Measurements from ENCODE around the gene PHLDB2. TPM values are rescaled to one million over a fixed set of nuclear protein-coding genes. Genes with fewer than 3 reads are reported as not detected.

The PHLDB2 gene
- total and polyA plus RNA-seq, 10 of the 15 experiments (the other 5 are each of a cell fraction or from before 2014, with no cell fraction given), result 0.03 to 0.67 (median 0.40) TPM

GRCh38 chr3:111856501-111856900 lies 2.6 kb upstream of the PHLDB2 start:
- RAD21 ChIA-PET (ENCODE audit: unreplicated experiment), result interaction anchor here (1.0 kb wide), 1 partner anchor 144 kb away, joined by 4 read pairs; no protein-coding TSS in a partner anchor
- WGBS (ENCODE audit: insufficient coverage, insufficient replicate concordance, low lambda C conversion rate, missing lambda C conversion rate), result 42% methylated on average over 3 of the region's 3 CpGs
- peaks cover 5% of the 10 kb centered on the region for H3K4me1 ChIP-seq (ENCODE audit: control insufficient read depth, insufficient read depth, low read length)
- peaks cover 1 to 9% of the 10 kb centered on the region in 2 experiments for H3K27me3 ChIP-seq (replicated peaks in 1 of 2; ENCODE audit: control insufficient read depth in 2 of 2, insufficient read depth in 2 of 2, low read length in 1 of 2)
- FAIRE-seq, result no peak
- H3K4me3 ChIP-seq, result no peak overlapping the region
- DNase-seq (ENCODE audit: low read depth, low spot score), result no peak
- POLR2A ChIA-PET, result no interaction called here
- H3K4me2 ChIP-seq (ENCODE audit: control insufficient read depth, insufficient read depth), result no peak overlapping the region
- SMC1A ChIA-PET (ENCODE audit: uncharacterized antibody, unreplicated experiment), result interaction anchor here (1.1 kb wide), 1 partner anchor 111 kb away, joined by 4 read pairs; no protein-coding TSS in a partner anchor
- no peak overlapping the region for H3K27ac ChIP-seq (ENCODE audit: control insufficient read depth, insufficient read depth)
- no TSS peak for BruUV-seq (replicated peaks)
- CTCF ChIA-PET, result interaction anchor here (0.8 kb wide), 1 partner anchor 138 kb away, joined by 3 read pairs; no protein-coding TSS in a partner anchor
- no peaks in the 10 kb centered on the region for H4K20me1 ChIP-seq (ENCODE audit: control insufficient read depth, insufficient read depth)
- H3K9me3 ChIP-seq (replicated peaks; ENCODE audit: control insufficient read depth, insufficient read depth, low read length), result no peaks in the 10 kb centered on the region
- no peaks in the 10 kb centered on the region for H3K79me2 ChIP-seq (ENCODE audit: control insufficient read depth, insufficient read depth, low read length)
- no peak overlapping the region for H2AFZ ChIP-seq (ENCODE audit: control insufficient read depth, low read depth, low read length)
- in situ Hi-C loops (cut with MboI), result no loop called here
- H3K9ac ChIP-seq (ENCODE audit: control insufficient read depth, insufficient read depth, low read length), result no peak overlapping the region
- no peak for ATAC-seq
- TF ChIP-seq IRF3 (IDR thresholded peaks at IDR 0.05) (no peak), KAT2A (conservative IDR thresholded peaks at IDR 0.05; ENCODE audit: control insufficient read depth, low read depth, low read length) (no peak), ZNF622 (IDR thresholded peaks at IDR 0.05) (no peak), SRF (IDR thresholded peaks at IDR 0.05; ENCODE audit: low read depth in 2 of 2, low read length in 2 of 2) (no peak), SREBF2 (IDR thresholded peaks at IDR 0.05; ENCODE audit: low read length) (no peak)
- intact Hi-C loops (cut with micrococcal nuclease; ENCODE audit: unreplicated experiment), result no loop called here
- no peaks in the 10 kb centered on the region for H3K36me3 ChIP-seq (ENCODE audit: control insufficient read depth in 2 of 2, insufficient read depth in 2 of 2, low read length in 1 of 2)

- Histone ChIP-seq H3K79me2 (ENCODE audit: control insufficient read depth, insufficient read depth, low read length) (no peaks in the 10 kb centered on the region), H2AFZ (ENCODE audit: control insufficient read depth, low read depth, low read length) (no peak overlapping the region), H4K20me1 (ENCODE audit: control insufficient read depth, insufficient read depth) (no peaks in the 10 kb centered on the region), H3K36me3 (ENCODE audit: control insufficient read depth in 2 of 2, insufficient read depth in 2 of 2, low read length in 1 of 2) (no peaks in the 10 kb centered on the region), H3K27ac (ENCODE audit: control insufficient read depth, insufficient read depth) (no peak overlapping the region), H3K27me3 (replicated peaks in 1 of 2; ENCODE audit: control insufficient read depth in 2 of 2, insufficient read depth in 2 of 2, low read length in 1 of 2) (peaks cover 2 to 13% of the 10 kb centered on the region in 2 experiments), H3K4me2 (ENCODE audit: control insufficient read depth, insufficient read depth) (no peak overlapping the region), H3K9ac (ENCODE audit: control insufficient read depth, insufficient read depth, low read length) (no peak overlapping the region), H3K4me3 (no peak overlapping the region), H3K9me3 (replicated peaks; ENCODE audit: control insufficient read depth, insufficient read depth, low read length) (no peaks in the 10 kb centered on the region), H3K4me1 (ENCODE audit: control insufficient read depth, insufficient read depth, low read length) (peaks cover 5% of the 10 kb centered on the region)
- WGBS (ENCODE audit: insufficient coverage, insufficient replicate concordance, low lambda C conversion rate, missing lambda C conversion rate), result 42% methylated on average over 6 of the region's 6 CpGs
- in situ Hi-C loops (cut with MboI), result no loop called here
- ChIA-PET CTCF (interaction anchor here (3.3 to 11.1 kb wide), 2 partner anchors 139 to 156 kb away, joined by 21 to 157 read pairs; no protein-coding TSS in a partner anchor), SMC1A (ENCODE audit: uncharacterized antibody, unreplicated experiment) (interaction anchor here (0.6 to 2.2 kb wide), 3 partner anchors 14 to 53 kb away, joined by 3 to 5 read pairs (median 3); no protein-coding TSS in a partner anchor), POLR2A (interaction anchor here (0.6 kb wide), 1 partner anchor 62 kb away, joined by 3 read pairs; no protein-coding TSS in a partner anchor), RAD21 (ENCODE audit: unreplicated experiment) (interaction anchor here (5.1 kb wide), 1 partner anchor 109 kb away, joined by 42 read pairs; no protein-coding TSS in a partner anchor)
- no TSS peak for BruUV-seq (replicated peaks)
- ATAC-seq (no peak), FAIRE-seq (no peak), DNase-seq (ENCODE audit: low read depth, low spot score) (no peak)
- intact Hi-C loops (cut with micrococcal nuclease; ENCODE audit: unreplicated experiment), result no loop called here
- TF ChIP-seq NR2C2 (IDR thresholded peaks at IDR 0.05; ENCODE audit: borderline replicate concordance, control insufficient read depth, insufficient read length, low read depth) (no peak), ZBTB11 (CRISPR knock-in tag; IDR thresholded peaks at IDR 0.05) (no peak), BCL11A (IDR thresholded peaks at IDR 0.05; ENCODE audit: low read depth, low read length) (no peak), FOS (IDR thresholded peaks at IDR 0.05; ENCODE audit: borderline replicate concordance, extremely low read depth, insufficient read length) (no peak), NKRF (conservative IDR thresholded peaks at IDR 0.05) (no peak), ASH2L (IDR thresholded peaks at IDR 0.05; ENCODE audit: borderline replicate concordance, low read depth) (no peak)
Measured at GRCh38 chr3:111857474-111857873, 1.6 kb upstream of the PHLDB2 start.
